Measurements from ENCODE around the gene MYH8.

The MYH8 gene

DNA sequence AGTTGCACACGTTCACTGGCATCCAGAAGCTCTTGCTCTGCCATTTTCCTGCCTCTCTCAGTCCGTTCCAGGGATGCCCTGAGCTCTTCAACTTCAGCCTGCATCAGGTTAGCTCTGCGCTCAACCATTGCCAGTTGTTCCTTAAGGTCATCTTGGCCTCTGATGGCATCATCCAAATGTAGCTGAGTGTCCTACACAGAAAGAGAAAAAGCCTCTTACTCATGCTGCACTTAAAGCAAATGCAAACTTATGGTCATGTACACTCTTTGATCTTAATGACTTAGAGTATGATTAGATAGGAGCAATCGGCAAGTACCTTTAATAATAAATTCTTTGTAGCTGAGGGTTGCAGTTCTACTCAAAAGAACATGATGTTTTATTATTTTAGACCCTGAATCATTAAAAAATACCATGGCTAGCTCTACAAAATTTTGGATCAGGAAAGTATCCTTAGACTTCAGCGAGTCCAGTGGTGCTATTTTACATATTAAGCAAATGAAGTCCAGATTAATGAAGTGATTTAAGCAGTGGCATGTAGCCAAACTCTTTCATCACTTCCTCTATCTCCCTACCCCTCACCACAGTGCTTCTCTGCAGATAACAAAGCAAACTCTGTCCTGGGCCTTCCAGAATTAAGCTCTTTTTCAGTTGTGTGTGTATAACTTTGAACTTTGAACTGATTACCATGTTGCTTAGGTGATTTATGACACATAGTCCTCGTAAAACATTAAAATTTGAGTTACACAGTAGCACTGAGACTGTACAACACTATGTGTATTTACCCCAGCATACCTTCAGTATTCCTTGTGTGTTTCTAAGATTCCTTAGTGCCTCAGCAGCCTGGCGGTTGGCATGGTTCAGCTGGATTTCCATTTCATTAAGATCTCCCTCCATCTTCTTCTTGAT lies 25.5 kb upstream of the MYH8 start:
- TF ChIP-seq, protein P1, sequence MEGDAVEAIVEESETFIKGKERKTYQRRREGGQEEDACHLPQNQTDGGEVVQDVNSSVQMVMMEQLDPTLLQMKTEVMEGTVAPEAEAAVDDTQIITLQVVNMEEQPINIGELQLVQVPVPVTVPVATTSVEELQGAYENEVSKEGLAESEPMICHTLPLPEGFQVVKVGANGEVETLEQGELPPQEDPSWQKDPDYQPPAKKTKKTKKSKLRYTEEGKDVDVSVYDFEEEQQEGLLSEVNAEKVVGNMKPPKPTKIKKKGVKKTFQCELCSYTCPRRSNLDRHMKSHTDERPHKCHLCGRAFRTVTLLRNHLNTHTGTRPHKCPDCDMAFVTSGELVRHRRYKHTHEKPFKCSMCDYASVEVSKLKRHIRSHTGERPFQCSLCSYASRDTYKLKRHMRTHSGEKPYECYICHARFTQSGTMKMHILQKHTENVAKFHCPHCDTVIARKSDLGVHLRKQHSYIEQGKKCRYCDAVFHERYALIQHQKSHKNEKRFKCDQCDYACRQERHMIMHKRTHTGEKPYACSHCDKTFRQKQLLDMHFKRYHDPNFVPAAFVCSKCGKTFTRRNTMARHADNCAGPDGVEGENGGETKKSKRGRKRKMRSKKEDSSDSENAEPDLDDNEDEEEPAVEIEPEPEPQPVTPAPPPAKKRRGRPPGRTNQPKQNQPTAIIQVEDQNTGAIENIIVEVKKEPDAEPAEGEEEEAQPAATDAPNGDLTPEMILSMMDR (IDR thresholded peaks at IDR 0.05; ENCODE audit: low read depth, low read length, missing control alignments) = no peak
- DNase-seq (ENCODE audit: extremely low read depth, low read depth) = no peak
- H3K4me3 ChIP-seq (replicated peaks; ENCODE audit: low read depth, low read length) = no peak overlapping the region

DNA sequence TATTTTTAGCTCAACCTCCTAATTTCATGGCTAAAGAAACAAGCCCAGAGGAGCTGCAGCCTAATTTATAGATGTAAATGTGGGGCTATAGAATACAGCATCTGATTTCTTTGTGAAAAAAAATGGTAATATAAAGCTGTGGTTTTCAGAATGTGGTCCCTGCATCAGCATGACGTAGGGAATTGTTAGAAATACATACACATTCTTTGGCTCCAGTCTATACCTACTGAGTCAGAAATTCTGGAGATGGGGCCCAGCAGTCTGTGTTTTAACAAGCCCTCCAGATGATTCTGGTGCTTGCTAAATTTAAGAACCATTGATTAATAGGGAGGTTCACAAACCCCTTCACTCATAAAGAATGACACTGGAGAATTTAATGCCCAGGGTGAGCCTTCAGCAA lies 18.1 kb upstream of the MYH8 start:
- TF ChIP-seq, protein P1 (IDR thresholded peaks at IDR 0.05; ENCODE audit: low read depth, low read length, missing control alignments) = no peak
- no peak for DNase-seq (ENCODE audit: extremely low read depth, low read depth)
- no peak overlapping the region for H3K4me3 ChIP-seq (replicated peaks; ENCODE audit: low read depth, low read length)

DNA sequence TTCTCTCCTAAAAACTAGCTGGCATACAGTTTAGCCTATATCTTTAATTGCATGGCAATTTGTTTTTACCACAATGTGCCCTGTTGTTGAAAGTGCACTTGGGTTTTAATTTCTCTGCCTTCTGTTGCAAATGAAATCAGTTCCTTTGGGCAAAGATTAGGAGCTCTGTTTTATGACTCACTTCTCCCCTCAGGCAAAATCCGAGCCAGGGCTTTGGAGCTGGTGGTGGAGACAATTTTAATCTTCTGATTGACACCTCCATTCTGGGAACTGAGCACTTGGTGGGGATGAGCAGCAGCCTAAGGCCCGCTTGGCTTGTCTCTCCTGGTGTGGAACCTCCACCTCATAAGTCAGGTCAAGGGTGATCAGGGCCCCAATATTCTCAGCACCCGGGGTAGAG lies 13.3 kb upstream of the MYH8 start:
- H3K4me3 ChIP-seq (replicated peaks; ENCODE audit: low read depth, low read length) = no peak overlapping the region
- DNase-seq (ENCODE audit: extremely low read depth, low read depth) = no peak
- TF ChIP-seq, protein P1 (IDR thresholded peaks at IDR 0.05; ENCODE audit: low read depth, low read length, missing control alignments) = no peak

DNA sequence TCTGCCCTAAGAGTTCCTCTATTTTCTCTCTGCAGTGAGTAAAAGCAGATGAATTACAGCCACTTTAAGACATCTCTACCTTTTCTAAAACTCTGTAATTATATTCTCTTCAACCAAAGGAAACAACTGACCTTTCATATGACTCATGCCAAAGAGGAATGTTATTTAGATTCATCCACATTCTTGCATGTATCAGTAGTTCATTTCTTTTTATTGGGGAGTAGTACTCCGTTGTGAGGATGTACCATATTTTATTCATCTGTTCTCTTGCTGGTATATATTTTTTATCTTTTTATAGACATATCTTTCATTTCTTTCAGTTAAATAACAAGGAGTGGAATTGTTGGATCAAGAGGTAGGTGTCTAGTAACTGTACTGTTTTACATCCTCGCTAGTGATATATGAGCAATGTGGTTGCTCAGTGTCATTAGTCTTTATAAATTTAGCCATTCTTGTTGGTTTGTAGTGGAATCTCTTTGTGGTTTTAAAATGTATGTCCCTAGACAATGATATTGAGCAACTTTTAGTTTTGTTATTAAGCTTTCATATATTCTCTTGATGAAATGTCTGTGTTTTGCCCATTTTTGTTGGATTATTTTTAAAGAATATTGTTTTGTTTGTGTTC lies 7.8 kb upstream of the MYH8 start:
- TF ChIP-seq, protein P1 (IDR thresholded peaks at IDR 0.05; ENCODE audit: low read depth, low read length, missing control alignments) = no peak
- no peak overlapping the region for H3K4me3 ChIP-seq (replicated peaks; ENCODE audit: low read depth, low read length)
- DNase-seq (ENCODE audit: extremely low read depth, low read depth) = no peak

DNA sequence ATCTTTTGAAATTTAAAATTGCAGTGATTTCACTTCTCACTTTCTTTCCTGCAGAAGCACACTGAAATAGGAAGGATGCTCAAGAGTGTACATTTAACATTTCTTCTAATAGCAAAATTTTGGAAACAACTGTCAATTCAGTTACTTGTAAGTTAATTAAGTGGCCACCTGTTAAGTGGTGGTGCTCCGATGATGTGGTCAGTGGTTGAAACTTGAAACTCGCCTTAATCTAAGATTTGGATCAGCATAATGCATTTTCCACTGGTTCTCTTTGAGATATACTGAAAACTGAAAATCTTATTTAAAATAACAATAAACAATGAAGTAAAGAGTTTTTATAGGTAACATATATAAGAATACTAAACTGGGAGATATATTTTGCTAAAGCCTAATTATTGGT lies 7.0 kb upstream of the MYH8 start:
- no peak for DNase-seq (ENCODE audit: extremely low read depth, low read depth)
- H3K4me3 ChIP-seq (replicated peaks; ENCODE audit: low read depth, low read length) = no peak overlapping the region

DNA sequence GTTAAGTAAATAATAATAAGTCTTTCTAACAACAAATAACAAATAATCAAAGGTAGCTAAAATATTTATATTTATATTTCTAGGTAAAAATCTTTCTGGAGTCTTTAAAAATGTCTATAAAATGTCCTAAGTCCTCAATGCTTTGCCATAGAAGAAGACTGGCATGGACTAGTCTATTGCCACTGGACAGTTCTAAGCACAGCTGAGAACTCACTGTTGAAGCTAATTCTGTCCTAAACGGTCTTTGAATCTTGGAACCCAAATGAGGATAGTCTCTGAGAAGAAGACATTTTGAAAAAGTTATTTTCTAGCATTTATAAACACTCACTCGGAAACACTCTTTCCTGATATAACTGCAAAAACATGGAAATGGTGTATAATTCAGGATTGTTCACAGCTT lies 539 bp downstream of the MYH8 start:
- no peak overlapping the region for H3K4me3 ChIP-seq (replicated peaks; ENCODE audit: low read depth, low read length)
- no peak for DNase-seq (ENCODE audit: extremely low read depth, low read depth)
- TF ChIP-seq, protein P1 (IDR thresholded peaks at IDR 0.05; ENCODE audit: low read depth, low read length, missing control alignments) = no peak

More for the DNA sequence above, 7.0 kb upstream of the MYH8 start:
- TF ChIP-seq, protein P1 (IDR thresholded peaks at IDR 0.05; ENCODE audit: low read depth, low read length, missing control alignments) = no peak
